ENCODE results near the gene KLHL35.

Gene KLHL35

GRCh38 chr11:75432911-75433321 lies at the start of gene KLHL35:
TSS of gene KLHL35 (minus strand) at chr11:75433203. CDS start at chr11:75430629, 2,574 bp downstream.
- no peak for DNase-seq

DNA sequence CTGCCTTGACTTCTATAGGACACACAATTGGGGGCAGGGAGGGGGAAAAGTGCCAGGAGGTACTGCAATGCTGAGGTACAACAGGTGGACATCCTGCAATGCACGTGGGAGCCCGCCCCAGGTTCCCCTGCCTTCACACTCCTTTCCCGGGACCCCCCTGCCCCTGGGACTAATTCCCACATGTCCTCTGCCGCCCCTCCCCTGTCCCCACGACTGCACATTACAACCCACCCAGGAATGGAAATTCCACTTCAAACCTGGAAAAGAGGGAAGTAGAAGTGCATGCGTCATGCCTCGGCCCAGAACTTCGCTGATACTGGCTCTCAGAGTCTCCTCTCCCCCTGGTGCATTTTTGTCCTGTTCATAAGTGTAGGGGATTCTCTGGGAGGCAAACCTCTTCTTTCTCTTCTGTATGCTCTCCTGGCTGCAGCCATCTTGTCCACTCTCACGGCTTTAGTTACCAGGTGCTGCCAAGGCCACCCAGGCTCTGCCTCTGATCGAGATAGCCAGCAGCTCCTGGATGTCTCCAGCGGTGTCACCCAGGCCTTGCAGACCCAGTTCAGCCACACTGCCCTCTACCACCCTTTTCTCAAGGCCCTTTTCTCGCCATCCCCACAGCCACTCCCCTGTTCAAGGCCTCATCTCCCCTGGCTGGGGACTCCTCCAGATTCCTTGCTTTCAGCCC lies 49.1 kb upstream of the KLHL35 start:
- DNase-seq: no peak

DNA sequence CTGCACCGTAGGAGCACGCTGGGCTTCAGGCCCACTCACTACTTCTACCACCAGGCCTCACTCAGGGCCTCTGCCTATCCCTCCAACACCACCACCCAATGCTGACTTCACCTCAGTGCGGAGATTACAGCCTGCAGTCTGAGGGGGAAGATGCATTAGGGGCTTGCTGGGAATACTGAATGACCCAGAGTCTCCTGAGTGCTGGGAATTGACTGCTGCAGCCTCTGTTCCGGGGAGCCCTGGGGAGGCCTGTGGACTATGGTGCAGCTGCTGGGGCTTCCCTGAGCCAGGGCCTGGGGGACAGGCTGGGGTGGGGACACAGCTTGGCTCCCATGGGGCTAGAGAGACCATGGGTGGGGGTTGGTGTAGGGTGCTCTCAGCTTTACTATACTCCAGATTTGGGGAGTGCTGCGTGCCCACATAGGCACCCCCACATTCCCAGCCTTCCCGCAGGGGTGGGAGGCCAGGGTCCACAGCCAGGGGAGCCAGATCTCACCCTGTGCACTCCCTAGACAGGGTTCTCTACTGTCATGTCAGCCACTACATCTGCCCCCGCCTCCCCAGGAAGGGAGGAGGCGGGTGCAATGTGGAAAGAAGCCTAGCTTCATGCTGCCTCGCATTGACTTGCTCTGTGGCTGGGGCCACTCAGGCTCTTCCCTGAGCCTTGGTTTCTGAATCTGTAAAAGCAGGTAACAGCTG lies 48.4 kb upstream of the KLHL35 start:
- no peak for DNase-seq

DNA sequence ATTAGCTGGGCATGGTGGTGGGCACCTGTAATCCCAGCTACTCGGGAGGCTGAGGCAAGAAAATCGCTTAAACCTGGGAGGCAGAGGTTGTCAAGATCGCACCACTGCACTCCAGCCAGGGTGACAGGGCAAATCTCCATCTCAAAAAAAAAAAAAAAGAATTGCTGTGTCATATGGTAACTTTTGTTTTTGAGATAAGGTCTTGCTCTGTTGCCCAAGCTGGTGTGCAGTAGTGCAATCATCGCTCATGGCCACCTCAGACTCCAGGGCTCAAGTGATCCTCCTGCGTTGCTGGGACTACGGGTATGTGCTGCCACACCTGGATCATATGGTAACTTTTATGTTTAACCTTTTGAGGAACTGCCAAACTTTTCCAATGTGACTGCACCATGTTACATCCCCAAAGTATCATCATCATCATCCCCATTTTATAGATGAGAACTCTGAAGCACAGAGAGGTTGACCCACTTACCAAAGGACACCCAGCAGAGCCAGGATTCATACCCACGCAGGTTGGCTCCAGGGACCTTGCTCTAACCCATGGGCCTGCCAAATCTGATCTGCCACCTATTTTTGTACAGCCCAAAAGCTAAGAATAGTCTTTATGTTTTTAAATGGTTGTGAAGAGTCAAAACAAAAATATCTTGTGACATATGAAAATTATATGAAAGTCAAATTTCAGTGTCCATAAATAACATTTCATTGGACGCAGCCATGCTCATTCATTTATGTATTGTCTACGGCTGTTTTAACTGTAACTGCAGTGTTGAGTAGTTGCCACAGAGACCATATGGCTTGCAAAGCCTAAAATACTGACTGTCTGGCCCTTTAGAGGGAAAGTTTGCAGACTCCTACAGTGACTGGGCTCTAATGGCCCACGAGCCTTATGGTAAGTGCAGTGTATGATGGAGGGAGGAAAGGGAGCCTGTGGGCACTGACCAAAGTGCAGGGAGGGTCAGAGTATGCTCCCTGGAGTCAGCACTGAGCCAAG lies 47.5 kb upstream of the KLHL35 start:
- no peak for DNase-seq

DNA sequence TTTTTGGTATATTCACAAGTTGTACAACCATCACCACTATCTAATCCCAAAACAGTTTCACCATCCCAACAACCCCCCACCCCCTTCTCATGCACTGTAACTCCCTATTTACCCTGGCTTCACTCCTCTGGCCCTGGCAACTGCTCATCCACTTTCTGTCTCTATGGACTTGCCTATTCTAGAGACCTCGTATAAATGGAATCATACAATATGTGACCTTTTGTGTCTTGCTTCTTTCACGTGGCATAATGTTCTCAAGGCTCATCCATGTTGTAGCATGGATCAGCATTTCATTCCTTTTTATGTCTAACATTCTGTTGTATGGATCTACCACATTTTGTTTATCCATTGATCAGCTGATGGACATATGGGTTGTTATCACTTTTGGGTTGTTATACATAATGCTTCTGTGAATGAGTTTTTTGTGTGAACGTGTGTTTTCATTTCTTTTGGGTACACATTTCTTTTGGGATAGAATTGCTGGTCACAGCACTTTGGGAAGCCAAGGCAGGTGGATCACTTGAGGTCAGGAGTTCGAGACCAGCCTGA lies 46.7 kb upstream of the KLHL35 start:
- DNase-seq: no peak

- DNase-seq: no peak
These were observed 46.0 kb upstream of the KLHL35 start for GRCh38 chr11:75478783-75479596.

DNA sequence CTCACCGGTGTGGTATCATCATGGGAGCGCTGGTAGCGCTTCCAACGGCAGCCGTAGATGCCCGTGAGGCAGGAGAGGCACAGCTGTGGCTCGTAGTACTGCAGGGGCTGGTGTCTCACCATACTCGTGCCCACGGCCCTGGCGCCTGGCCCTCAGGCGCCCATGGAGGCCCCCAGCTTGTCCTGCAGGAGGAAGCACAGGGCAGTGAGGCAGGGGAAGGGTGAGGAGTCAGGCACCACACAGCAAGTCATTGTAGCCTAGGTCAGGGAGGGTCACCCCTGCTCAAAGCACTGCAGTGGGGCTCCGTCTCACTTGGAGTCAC lies 44.6 kb upstream of the KLHL35 start:
- no peak for DNase-seq

DNA sequence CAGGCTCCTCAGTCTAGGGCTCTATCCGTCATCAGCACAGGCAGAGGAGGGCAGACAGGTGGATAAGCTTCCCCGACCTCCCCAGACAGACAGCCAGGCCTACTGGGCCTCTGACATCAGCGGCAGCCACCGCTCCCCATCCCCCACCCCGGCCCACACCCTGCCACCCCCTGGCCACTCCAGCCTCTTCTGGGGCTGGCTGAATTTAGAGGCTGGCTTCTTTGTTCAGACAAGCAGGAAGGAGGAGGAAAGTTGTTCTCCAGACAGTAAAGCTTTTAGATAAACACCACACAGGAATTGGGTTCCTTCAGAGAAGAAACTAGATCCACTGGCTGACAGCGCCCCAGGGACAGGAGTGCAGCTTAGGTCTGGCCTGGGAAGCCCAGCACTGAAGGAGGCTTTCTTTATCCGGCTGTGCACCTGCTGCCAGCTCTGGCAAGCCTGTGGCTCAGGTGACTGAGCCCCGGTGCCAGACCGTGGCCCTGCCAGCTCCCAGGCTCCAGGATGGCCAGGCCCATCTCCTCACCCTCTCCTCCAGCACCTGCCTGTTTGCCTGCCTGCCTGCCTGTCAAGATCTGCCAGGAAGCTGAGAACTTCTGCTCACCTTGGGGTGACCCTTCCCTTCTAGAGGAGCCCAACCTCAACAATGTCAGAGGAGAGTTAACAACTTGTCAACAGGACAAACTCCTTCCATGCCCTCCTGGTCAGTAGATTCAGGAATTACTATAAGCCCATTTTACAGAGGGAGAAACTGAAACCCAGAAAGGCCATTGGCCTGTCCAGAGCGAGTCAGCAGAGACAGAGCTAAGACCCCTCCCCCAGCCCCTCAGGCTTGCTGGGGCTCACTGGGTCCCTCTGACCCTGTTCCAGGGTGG lies 44.0 kb upstream of the KLHL35 start:
- no peak for DNase-seq

GRCh38 chr11:75475767-75476650 lies 43.0 kb upstream of the KLHL35 start:
- DNase-seq: no peak

DNA sequence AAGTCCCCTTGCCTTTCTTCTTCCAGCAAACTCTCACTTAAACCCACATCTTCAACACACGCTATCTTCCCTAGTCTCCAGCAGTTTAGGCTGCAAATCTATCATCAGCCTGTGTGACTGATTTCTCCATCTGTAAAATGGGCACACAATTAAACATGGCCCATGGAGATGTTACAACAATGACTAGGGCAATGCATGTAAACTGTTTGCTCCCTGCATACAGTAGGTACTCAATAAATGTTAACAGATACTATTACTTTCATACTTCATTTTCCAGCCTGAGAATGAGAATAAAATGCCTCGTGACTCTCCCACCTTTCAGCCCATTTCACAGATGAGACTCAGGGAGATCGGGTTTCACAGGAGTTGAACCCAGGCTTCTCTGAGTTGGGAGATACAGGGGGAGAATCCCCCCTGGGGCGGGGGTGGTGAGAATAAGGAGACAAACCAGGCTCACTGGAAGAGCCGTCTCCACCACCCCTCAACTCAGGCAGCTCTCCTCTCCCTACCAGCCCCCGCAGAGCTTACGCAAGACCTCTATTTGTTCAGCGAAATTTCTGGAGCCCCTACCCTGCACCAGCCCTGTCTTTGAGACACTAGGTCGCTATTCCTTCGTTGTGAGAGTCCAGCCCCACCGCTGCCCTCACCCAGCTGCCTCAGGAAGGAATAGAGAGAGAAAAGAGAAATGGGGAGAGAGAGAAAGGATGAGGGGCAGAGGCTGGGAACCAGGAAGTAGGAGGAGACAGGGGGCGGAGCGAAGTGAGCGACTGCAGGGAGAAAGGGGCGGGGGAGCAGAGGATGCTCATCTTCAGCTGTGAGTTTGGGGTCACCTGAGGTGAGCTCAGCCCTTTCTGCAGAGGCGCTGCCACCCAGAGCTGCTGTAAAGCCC lies 42.1 kb upstream of the KLHL35 start:
- DNase-seq: peak; percentile 24

- no peak for DNase-seq
These were observed 41.2 kb upstream of the KLHL35 start for GRCh38 chr11:75474240-75474639.

DNA sequence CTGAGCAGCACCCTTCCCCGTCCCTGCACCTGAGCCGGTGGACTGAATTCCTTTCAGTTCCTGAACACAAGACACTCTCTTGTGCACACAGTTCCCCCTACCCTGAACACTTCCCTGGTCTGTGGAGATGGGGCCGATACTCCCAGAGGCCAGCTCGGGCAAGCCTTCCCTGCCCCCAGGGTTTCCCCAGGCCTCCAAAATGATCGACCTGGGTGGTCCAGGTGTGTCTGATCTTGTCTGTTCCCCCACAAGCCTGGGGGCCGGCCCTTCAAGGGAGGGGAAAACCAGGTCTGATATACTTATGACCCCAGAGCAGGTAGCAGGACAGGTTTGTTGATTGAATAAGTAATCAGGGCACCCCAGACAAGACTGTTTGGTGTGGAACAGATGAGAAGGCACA lies 40.7 kb upstream of the KLHL35 start:
- DNase-seq: no peak

DNA sequence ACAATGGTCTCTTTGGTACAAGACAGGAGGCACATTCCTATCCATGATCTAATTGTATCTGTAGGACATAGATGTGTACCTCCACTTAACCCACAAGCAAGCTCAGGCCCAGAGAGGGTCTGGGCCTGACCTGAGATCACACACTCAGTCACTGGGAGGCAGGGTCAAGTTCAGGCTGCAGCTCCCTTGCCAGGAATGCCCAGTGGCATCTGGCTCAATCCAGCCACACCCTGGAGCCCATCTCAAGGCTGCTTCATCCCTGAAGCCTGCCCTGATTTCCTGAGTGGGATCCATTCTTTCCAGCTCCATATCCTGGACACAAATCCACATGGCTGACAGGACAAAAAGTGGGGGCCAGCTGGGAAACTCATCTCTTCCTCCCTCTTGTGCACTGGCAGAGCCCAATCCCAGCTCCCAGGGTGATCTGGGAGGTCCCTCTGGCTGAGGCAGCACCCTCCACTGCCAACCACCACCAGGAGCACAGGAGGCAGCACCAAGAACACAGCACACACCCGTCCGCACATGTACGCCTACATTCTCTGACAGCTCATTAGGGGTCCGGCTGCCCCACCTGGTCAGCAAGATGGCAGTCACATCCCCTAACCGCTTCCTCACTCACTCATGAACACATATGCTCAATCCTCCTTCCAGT lies 39.2 kb upstream of the KLHL35 start:
- DNase-seq: no peak

DNA sequence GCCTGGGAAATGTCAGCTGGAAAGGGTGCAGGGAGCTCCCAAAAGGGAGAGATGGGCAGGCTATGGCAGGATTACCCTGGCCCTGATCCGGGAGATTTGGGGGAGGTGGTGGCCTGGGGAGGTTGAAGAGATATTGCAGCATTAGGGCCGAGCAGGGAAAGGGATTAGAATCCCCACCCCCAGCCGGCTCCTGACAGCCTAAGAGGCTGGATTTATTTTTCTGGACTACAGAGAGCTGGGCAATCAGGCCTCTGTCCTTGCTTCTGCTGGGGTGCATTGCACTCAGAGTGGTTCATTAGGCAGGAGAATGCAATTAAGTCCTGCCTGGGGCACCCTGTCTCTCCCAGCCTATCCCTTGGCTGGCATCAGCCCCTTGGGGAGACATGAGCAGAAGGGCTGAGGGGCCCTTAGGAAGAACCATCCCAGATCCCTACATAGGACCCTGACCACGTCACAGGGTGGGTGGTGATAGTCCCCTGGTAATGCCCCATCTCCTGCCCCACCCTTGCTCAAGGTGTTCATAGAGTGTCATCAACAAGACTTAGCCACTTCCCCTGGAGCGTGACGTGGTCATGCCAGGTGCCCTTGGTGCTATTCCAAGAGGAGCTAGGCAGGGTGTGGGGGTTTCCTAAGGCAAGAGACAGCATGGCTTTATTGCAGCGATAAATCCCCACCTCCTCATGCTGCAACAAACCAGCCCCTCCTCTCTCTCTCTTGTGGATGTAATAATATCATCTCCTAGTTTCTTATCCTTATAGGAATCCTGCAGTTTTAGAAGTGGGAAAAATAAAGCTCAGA lies 38.4 kb upstream of the KLHL35 start:
- DNase-seq: no peak

GRCh38 chr11:75470476-75471080 lies 37.6 kb upstream of the KLHL35 start:
- no peak for DNase-seq

DNA sequence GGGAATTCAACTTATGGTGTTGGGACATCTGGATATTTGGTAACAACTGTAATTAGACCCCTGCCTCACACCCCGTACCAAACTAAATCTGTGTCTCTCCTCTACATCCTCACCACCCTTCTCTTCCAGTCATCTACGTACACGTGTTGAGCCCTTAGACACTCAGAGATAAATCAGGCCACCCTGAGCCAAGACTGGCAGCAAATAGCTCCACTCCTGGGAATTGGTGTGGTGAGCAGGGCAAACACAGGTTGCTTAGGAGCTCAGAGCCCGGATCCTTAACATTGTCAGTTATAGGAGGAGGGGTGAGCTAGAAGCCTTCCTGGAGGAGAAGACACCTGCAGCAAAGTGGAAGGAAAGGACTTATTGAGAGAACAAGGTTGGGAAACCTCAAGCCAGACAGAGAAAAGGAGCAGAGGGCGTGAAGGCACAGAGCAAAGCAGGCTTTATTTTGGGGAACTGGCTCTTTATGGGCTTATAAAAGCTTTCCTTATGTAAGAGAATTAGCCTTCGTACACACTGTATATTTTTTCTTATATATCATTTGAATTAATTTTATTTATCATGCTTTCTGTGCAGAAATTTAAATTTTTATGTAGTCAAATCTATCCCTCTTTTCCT lies 36.9 kb upstream of the KLHL35 start:
- DNase-seq: no peak
